Measurements from ENCODE around the gene PAK1.
"Not testable (repeated sequence)": the region's sequence is repeated elsewhere in the genome, so short reads cannot be mapped to it uniquely, and the experiment has no call there.

PAK1 gene

DNA sequence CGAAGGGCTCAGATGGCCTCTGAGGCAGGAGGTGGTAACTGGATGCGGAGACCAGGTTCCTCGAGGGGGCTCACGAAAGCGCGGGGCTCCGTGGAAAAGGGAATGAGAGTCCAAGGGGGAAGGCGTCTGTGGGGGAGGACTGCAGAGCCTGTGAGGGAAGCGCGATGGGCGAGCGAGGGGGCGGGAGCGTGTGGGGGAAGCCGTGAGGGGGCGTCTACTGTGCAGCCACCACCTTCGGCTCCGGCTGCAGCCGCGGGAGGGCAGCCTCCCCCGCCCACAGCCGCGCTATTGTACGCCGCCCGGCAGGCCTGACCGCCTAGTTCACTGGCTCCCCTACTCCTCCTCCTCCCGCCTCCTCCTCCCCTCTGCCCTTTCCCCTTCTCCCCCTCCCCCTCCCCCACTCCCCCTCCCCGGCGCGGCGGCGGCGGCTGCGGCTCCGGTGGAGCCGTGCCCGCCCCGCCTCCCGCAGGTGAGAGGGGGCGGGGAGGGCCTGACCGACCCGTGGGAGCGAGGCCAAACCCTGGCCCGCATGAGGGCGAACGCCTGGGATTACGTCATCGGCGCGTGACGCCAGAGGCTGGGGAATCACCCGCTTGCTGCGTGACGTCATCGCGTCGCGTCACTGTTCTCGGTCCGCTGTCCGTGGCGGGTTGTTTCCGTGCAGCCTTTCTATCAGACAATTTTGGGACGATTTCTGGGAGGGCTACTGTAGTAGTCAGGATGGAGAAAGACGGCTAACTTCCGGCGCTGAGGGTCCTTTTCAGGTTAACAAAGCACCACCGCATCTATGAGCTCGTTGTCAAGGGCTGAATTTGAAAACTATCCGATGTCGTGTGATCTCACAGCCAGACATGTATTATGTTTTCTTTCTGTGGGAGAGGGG lies at the start of gene PAK1:
TSS of gene PAK1 (minus strand) at position 294 of the 883 bp plus-strand sequence. CDS start 81,574 bp downstream, outside the sequence.
- in situ Hi-C loops (cut with MboI; ENCODE audit: low sequenced_read_pairs) = no loop called here

DNA sequence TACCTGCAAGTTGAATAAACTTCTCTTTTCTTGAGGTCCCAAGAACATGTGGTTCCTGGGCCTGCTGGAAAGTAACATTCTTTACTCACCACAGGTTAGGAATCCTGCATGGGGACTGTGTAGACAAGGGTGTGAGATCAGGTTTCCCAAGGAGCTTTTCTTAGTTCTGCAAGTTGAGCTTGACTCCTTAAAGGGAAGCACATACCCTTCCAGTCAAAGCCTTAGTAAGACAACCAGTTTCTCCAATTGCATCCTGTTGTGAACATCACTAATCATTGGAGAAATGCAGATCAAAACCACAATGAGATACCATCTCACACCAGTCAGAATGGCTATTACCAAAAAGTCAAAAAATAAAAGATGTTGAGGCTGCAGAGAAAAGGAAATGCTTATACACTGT lies 48.3 kb upstream of the PAK1 start:
- in situ Hi-C loops (cut with MboI; ENCODE audit: low sequenced_read_pairs) = no loop called here

DNA sequence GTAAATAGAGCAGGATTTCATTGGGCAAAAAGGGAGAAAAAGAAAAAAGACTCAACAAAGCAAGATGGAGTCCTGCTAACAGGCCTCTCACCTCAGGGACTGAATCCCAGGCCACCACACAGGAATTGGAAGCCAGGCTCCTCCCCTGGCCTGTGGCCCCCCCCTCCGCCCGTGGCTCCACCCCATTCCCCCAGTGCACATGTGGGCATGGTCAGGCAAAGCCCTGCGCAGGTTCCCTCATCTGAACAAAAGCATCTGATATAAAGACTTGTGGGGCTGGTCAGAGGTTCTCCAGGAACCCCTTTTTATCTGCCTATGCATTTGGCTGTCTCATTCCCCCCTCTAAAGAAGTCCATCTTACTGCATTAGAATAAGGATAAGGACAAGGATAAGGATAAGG lies 46.0 kb upstream of the PAK1 start:
- in situ Hi-C loops (cut with MboI; ENCODE audit: low sequenced_read_pairs) = no loop called here

GRCh38 chr11:77518471-77518870 lies 44.6 kb upstream of the PAK1 start:
- in situ Hi-C loops (cut with MboI; ENCODE audit: low sequenced_read_pairs) = no loop called here

- in situ Hi-C loops (cut with MboI; ENCODE audit: low sequenced_read_pairs) = no loop called here
Observed at GRCh38 chr11:77517753-77518152, 43.9 kb upstream of the PAK1 start.

- in situ Hi-C loops (cut with MboI; ENCODE audit: low sequenced_read_pairs) = no loop called here
Observed at GRCh38 chr11:77517226-77517625, 43.3 kb upstream of the PAK1 start.

GRCh38 chr11:77515483-77515882 lies 41.6 kb upstream of the PAK1 start:
- in situ Hi-C loops (cut with MboI; ENCODE audit: low sequenced_read_pairs) = no loop called here

GRCh38 chr11:77515063-77515462 lies 41.2 kb upstream of the PAK1 start:
- in situ Hi-C loops (cut with MboI; ENCODE audit: low sequenced_read_pairs) = no loop called here

- in situ Hi-C loops (cut with MboI; ENCODE audit: low sequenced_read_pairs) = no loop called here
Observed at GRCh38 chr11:77512092-77512491, 38.2 kb upstream of the PAK1 start.

GRCh38 chr11:77510851-77511250 lies 37.0 kb upstream of the PAK1 start:
- in situ Hi-C loops (cut with MboI; ENCODE audit: low sequenced_read_pairs) = no loop called here

DNA sequence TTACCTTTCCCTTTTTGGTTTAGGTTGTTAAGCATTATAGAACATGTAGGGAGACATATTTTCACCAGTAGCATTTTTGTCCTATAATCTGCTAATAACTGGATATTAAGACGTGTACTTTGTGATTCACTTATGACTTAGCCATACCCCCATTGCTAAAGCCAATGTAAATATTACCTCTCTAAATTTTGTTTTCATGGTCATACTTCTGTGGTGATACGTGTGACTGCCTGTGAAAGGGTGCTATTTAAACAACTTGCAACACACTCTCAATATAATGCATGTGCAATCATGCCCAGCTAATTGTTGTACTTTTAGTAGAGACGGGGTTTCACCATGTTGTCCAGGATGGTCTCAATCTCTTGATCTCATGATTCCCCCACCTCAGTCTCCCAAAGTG lies 36.2 kb upstream of the PAK1 start:
- in situ Hi-C loops (cut with MboI; ENCODE audit: low sequenced_read_pairs) = no loop called here

DNA sequence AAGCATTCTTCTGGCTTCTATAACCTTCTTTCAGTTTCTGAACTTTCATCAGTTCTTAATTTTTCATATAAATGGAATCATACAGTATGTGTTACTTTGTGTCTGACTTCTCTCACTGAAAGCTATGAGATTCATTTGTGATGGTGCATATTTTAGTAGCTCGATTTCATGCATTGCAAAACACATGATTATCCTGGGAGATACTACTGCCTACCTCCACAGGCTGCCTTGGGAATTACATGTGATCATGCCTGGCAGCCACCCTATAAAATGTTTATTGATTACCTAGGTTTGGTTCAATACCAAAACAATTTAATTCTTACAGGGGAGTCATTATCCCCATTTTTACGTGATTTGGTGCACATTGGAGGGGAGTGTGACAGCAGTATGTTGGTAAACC lies 34.1 kb upstream of the PAK1 start:
- in situ Hi-C loops (cut with MboI; ENCODE audit: low sequenced_read_pairs) = no loop called here

GRCh38 chr11:77506857-77507256 lies 33.0 kb upstream of the PAK1 start:
- in situ Hi-C loops (cut with MboI; ENCODE audit: low sequenced_read_pairs) = no loop called here

DNA sequence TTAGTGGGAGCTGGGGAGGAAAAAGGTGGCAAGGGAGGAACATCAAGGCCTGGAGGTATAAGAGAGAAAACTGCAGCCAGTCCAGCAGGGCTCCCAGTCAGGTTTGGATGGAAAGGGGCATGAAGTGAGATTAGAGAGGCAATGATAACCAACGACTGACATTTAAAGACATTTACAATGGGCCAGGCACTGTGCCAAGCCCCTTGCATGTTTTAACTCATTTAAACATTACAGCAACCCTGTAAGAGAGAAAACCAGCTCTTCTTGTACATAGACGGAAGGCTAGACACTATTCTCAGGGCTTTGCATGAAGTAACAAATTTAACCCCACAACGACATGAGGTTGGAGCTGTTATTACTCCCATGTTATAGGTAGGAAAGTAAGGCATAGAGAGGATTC lies 32.1 kb upstream of the PAK1 start:
- in situ Hi-C loops (cut with MboI; ENCODE audit: low sequenced_read_pairs) = no loop called here

DNA sequence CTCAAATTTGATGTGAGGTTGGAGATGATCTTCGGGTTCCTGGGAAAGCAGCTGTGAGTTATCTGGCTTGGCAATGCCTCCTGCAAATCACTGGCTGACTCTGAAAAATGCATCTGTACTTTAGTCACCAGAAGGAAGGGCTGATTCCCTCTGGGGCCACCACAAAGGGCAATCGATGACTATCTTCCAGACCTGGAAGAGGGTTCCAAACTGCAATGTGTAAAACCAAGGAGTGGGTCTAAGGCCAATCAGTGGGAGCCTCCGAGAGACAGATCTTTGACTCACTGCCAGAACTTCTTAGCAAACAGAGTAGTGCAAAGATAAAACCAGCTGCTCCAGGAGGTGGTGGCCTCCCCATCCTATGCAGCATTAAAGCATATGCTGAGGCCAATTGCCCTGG lies 29.1 kb upstream of the PAK1 start:
- in situ Hi-C loops (cut with MboI; ENCODE audit: low sequenced_read_pairs) = no loop called here

DNA sequence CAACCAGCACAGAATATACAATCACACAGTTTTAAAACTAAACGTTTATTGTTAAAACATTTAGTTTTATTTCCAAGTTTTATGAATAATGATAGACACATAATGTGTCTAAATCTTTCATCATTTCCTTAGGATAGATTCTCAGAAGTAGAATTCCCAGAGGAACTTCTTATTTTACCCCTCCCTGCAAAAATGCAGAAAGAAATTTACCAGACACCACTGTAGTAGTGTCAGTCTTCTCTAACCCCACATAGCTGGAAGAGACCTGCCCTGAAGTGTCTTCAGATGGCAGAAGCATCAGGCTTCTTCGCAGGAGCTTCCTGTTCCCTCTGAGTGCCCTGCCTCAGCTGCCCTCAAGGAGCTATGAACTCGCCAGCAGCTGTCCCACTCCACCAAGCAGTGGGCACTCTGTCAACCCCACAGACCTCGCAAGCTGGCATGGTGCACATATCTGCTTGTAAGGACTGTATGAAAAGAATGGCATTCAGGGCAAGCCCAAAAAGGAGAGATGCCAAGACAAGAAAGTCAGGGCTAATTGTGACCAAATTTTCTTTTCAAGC lies 28.5 kb upstream of the PAK1 start:
- in situ Hi-C loops (cut with MboI; ENCODE audit: low sequenced_read_pairs) = no loop called here

DNA sequence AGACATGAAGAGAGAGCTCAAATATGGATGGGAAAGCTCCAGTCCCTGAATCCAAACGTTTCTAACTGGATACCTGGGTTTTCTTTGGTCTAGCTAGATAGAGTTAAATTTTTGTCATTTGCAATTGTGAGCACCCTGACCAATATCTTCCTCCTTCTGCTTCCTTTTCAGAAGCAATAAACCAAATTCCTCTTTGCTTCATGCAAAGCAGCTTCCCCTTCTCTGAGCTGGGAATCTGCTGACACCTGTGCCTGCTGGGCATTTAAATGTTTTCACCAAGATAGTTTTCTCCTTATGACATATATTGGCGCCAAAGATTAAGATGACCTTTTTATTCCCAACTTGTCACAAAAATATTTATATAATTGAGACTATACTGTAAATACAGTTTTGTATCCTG lies 27.9 kb upstream of the PAK1 start:
- in situ Hi-C loops (cut with MboI; ENCODE audit: low sequenced_read_pairs) = no loop called here

GRCh38 chr11:77497368-77497767 lies 23.5 kb upstream of the PAK1 start:
- in situ Hi-C loops (cut with MboI; ENCODE audit: low sequenced_read_pairs) = no loop called here

DNA sequence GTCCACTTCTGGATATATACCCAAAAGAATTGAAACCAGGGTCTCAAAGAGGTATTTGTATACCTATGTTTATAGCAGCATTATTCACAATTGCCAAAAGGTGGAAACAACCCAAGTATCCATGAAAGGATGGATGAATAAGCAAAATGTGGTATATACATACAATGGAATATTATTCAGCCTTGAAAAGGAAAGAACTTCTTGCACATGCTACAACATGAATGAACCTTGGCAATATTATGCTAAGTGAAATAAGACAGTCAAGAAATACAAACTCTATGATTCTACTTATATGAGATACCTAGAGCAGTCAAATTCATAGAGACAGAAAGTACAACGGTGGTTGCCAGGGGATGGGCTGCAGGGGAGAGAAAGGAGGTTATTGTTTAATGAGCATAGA lies 21.6 kb upstream of the PAK1 start:
- in situ Hi-C loops (cut with MboI; ENCODE audit: low sequenced_read_pairs) = no loop called here

DNA sequence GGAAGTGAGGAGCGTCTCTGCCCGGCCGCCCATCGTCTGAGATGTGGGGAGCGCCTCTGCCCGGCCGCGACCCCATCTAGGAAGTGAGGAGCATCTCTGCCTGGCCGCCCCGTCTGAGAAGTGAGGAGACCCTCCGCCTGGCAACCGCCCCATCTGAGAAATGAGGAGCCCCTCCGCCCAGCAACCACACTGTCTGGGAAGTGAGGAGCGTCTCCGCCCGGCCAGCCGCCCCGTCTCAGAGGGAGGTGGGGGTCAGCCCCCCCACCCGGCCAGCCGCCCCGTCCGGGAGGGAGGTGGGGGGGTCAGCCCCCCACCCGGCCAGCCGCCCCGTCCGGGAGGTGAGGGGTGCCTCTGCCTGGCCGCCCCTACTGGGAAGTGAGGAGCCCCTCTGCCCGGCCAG lies 16.1 kb upstream of the PAK1 start:
- in situ Hi-C loops (cut with MboI; ENCODE audit: low sequenced_read_pairs) = not testable (repeated sequence)

- in situ Hi-C loops (cut with MboI; ENCODE audit: low sequenced_read_pairs) = no loop called here
Observed at GRCh38 chr11:77487790-77488189, 13.9 kb upstream of the PAK1 start.

GRCh38 chr11:77479746-77480352 lies 6.0 kb upstream of the PAK1 start:
- in situ Hi-C loops (cut with MboI; ENCODE audit: low sequenced_read_pairs) = no loop called here
